ENCODE measurements around the gene SNRK. TPM values are rescaled to one million over a fixed set of nuclear protein-coding genes. Genes with fewer than 3 reads are reported as not detected.

The SNRK gene
- total RNA-seq, 1 donor from 2014 or later: 21.3 TPM

- Mint-ChIP-seq H3K36me3 (ENCODE audit: unreplicated experiment) (no peaks in the 10 kb centered on the region), H3K27ac (ENCODE audit: unreplicated experiment) (peak overlapping the region; percentile 91), H3K27me3 (ENCODE audit: unreplicated experiment) (peaks cover 5% of the 10 kb centered on the region), H3K9me3 (ENCODE audit: unreplicated experiment) (peaks cover 7% of the 10 kb centered on the region), H3K4me3 (ENCODE audit: unreplicated experiment) (peak overlapping the region; percentile 97), H3K4me1 (ENCODE audit: low read depth, unreplicated experiment) (peaks cover 19% of the 10 kb centered on the region)
- TF ChIP-seq CTCF (IDR thresholded peaks at IDR 0.05; ENCODE audit: partially characterized antibody, unreplicated experiment): no peak
- DNase-seq: peak; percentile 52
Measured at GRCh38 chr3:43286841-43287499, 630 bp downstream of the SNRK start.

GRCh38 chr3:43287500-43287873, 1.1 kb downstream of the SNRK start:
- Mint-ChIP-seq H3K4me3 (ENCODE audit: unreplicated experiment) (peak overlapping the region; percentile 97), H3K27ac (ENCODE audit: unreplicated experiment) (peak overlapping the region; percentile 91)
- no peak for DNase-seq

GRCh38 chr3:43288366-43288765, 2.0 kb downstream of the SNRK start:
- no peak for TF ChIP-seq CTCF (IDR thresholded peaks at IDR 0.05; ENCODE audit: partially characterized antibody, unreplicated experiment)
- H3K36me3 Mint-ChIP-seq (ENCODE audit: unreplicated experiment): no peaks in the 10 kb centered on the region
- H3K4me1 Mint-ChIP-seq (ENCODE audit: low read depth, unreplicated experiment): peaks cover 19% of the 10 kb centered on the region
- no peak for DNase-seq
- peaks cover 7% of the 10 kb centered on the region for H3K9me3 Mint-ChIP-seq (ENCODE audit: unreplicated experiment)
- H3K4me3 Mint-ChIP-seq (ENCODE audit: unreplicated experiment): no peak overlapping the region
- H3K27me3 Mint-ChIP-seq (ENCODE audit: unreplicated experiment): peaks cover 5% of the 10 kb centered on the region
- H3K27ac Mint-ChIP-seq (ENCODE audit: unreplicated experiment): no peak overlapping the region

More at GRCh38 chr3:43287500-43287873, 1.1 kb downstream of the SNRK start:
- no peak for TF ChIP-seq CTCF (IDR thresholded peaks at IDR 0.05; ENCODE audit: partially characterized antibody, unreplicated experiment)
- Mint-ChIP-seq H3K27me3 (ENCODE audit: unreplicated experiment) (peaks cover 5% of the 10 kb centered on the region), H3K36me3 (ENCODE audit: unreplicated experiment) (no peaks in the 10 kb centered on the region), H3K4me1 (ENCODE audit: low read depth, unreplicated experiment) (peaks cover 19% of the 10 kb centered on the region), H3K9me3 (ENCODE audit: unreplicated experiment) (peaks cover 7% of the 10 kb centered on the region)

- Mint-ChIP-seq H3K4me1 (ENCODE audit: low read depth, unreplicated experiment) (peaks cover 19% of the 10 kb centered on the region), H3K36me3 (ENCODE audit: unreplicated experiment) (no peaks in the 10 kb centered on the region), H3K4me3 (ENCODE audit: unreplicated experiment) (peak overlapping the region; percentile 71), H3K27me3 (ENCODE audit: unreplicated experiment) (peaks cover 5% of the 10 kb centered on the region), H3K27ac (ENCODE audit: unreplicated experiment) (peak overlapping the region; percentile 70), H3K9me3 (ENCODE audit: unreplicated experiment) (peaks cover 7% of the 10 kb centered on the region)
- no peak for TF ChIP-seq CTCF (IDR thresholded peaks at IDR 0.05; ENCODE audit: partially characterized antibody, unreplicated experiment)
- no peak for DNase-seq
Measured at GRCh38 chr3:43288850-43289249, 2.5 kb downstream of the SNRK start.

- peak overlapping the region; percentile 71 for H3K4me3 Mint-ChIP-seq (ENCODE audit: unreplicated experiment)
- H3K27ac Mint-ChIP-seq (ENCODE audit: unreplicated experiment): peak overlapping the region; percentile 70
- peaks cover 19% of the 10 kb centered on the region for H3K4me1 Mint-ChIP-seq (ENCODE audit: low read depth, unreplicated experiment)
- TF ChIP-seq CTCF (IDR thresholded peaks at IDR 0.05; ENCODE audit: partially characterized antibody, unreplicated experiment): no peak
- peaks cover 5% of the 10 kb centered on the region for H3K27me3 Mint-ChIP-seq (ENCODE audit: unreplicated experiment)
- no peak for DNase-seq
- H3K36me3 Mint-ChIP-seq (ENCODE audit: unreplicated experiment): no peaks in the 10 kb centered on the region
- peaks cover 7% of the 10 kb centered on the region for H3K9me3 Mint-ChIP-seq (ENCODE audit: unreplicated experiment)
Measured at GRCh38 chr3:43289401-43289800, 3.1 kb downstream of the SNRK start.
